ENCODE measurements around the gene PDE6C. TPM values are rescaled to one million over a fixed set of nuclear protein-coding genes. Genes with fewer than 3 reads are reported as not detected.
"Not testable (repeated sequence)": the region's sequence is repeated elsewhere in the genome, so short reads cannot be mapped to it uniquely, and the experiment has no call there.

PDE6C gene
- total RNA-seq, 5 donors from 2014 or later (not counting 1 experiment from before 2014, with no cell fraction given), result not detected

DNA sequence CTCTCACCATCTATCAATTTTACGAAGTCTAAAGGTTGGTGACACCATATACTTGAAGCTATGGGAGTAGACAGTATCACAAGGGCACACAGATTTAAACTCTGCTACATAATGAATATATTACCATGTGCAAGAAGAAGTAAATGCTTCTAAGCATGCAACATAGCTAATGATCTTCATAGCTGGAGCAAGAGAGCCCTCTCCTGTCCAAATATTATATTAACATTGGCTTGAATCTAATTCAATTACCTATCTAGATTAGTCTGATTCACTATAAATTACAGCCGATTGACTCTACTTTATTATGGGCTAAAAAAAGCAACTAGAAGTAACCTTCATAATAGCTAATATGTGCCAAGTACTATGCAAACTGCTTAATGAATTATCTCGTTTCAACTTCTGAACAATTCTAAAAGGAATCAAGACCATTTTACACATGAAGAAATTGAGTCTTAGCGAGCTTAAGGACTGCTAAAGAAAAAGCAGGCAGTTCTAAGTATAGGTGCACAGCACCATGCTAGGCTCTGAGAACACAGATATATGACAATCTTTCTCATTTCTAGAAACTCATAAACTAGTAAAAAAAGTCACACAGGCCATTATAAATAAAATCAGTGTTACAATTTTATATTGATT is 68.2 kb downstream of the PDE6C start:
- Mint-ChIP-seq H3K9me3 (no peaks in the 10 kb centered on the region), H3K27me3 (no peaks in the 10 kb centered on the region), H3K4me3 (no peak overlapping the region), H3K36me3 (peaks cover 25% of the 10 kb centered on the region), H3K4me1 (no peaks in the 10 kb centered on the region), H3K27ac (no peak overlapping the region)
- peak in 1 of 35 experiments; percentile 13 for DNase-seq
- ChIA-PET CTCF (interaction anchor here in 1 of 2 donors (0.5 kb wide), 1 partner anchor 9 kb away, joined by 5 read pairs; no protein-coding TSS in a partner anchor), POLR2A (interaction anchor here in 1 of 2 donors (0.5 kb wide), 1 partner anchor 24 kb away, joined by 3 read pairs; no protein-coding TSS in a partner anchor)
- Histone ChIP-seq H3K27ac (ENCODE audit: low read length) (no peak overlapping the region), H3K36me3 (ENCODE audit: control insufficient read depth in 2 of 2, extremely low read depth in 1 of 2, insufficient read depth in 1 of 2, low read length in 1 of 2) (peaks cover 0 to 33% of the 10 kb centered on the region in 2 donors), H3K27me3 (replicated peaks in 1 of 2; ENCODE audit: control insufficient read depth in 2 of 2, extremely low read depth in 1 of 2, insufficient read depth in 2 of 2, low read length in 1 of 2) (no peaks in the 10 kb centered on the region), H3K4me3 (ENCODE audit: control insufficient read depth in 1 of 2, extremely low read depth in 1 of 2, low read length in 1 of 2) (no peak overlapping the region), H3K4me1 (ENCODE audit: control insufficient read depth in 1 of 2, extremely low read depth in 1 of 2, insufficient read depth in 2 of 2, low read length in 2 of 2) (no peaks in the 10 kb centered on the region), H3K9me3 (no peaks in the 10 kb centered on the region)
- no peak for ATAC-seq (replicated peaks in 1 of 4)
- WGBS (ENCODE audit: insufficient coverage), result no CpG with 5 or more reads among the region's 4 CpGs

DNA sequence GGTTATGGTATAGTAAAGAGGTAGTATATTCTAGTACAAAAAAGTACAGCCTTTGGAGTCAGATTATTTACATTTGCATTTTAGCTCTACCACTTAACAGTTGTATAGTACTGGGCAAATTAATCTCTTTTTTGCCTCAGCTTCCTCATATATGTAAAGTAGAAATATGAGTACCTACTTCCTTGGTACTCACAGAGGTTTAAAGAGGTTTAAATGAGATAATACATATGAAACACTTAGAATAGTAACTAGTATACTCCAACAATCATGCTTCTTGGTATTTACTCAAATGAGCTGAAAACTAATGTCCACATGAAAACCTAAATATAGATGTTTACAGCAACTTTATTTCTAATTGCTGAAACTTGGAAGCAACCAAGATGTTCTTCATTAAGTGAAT is 75.4 kb downstream of the PDE6C start:
- Mint-ChIP-seq H3K4me3 (no peak overlapping the region), H3K9me3 (no peaks in the 10 kb centered on the region), H3K4me1 (peaks cover 0 to 1% (median 0%) of the 10 kb centered on the region in 3 donors), H3K27ac (no peak overlapping the region), H3K36me3 (peaks cover 39% of the 10 kb centered on the region), H3K27me3 (no peaks in the 10 kb centered on the region)
- no peak overlapping the region for H3K4me3 ChIP-seq (ENCODE audit: control insufficient read depth in 1 of 2, extremely low read depth in 1 of 2, low read length in 1 of 2)
- DNase-seq, result no peak
- H3K27ac ChIP-seq (ENCODE audit: low read length), result no peak overlapping the region
- no peak for ATAC-seq (replicated peaks in 1 of 4)
- H3K4me1 ChIP-seq (ENCODE audit: control insufficient read depth in 1 of 2, extremely low read depth in 1 of 2, insufficient read depth in 2 of 2, low read length in 2 of 2), result no peaks in the 10 kb centered on the region
- H3K36me3 ChIP-seq (ENCODE audit: control insufficient read depth in 2 of 2, extremely low read depth in 1 of 2, insufficient read depth in 1 of 2, low read length in 1 of 2), result peaks cover 0 to 29% of the 10 kb centered on the region in 2 donors
- no peaks in the 10 kb centered on the region for H3K9me3 ChIP-seq
- no peaks in the 10 kb centered on the region for H3K27me3 ChIP-seq (replicated peaks in 1 of 2; ENCODE audit: control insufficient read depth in 2 of 2, extremely low read depth in 1 of 2, insufficient read depth in 2 of 2, low read length in 1 of 2)
- POLR2A ChIA-PET, result no interaction called here
- CTCF ChIA-PET, result no interaction called here

DNA sequence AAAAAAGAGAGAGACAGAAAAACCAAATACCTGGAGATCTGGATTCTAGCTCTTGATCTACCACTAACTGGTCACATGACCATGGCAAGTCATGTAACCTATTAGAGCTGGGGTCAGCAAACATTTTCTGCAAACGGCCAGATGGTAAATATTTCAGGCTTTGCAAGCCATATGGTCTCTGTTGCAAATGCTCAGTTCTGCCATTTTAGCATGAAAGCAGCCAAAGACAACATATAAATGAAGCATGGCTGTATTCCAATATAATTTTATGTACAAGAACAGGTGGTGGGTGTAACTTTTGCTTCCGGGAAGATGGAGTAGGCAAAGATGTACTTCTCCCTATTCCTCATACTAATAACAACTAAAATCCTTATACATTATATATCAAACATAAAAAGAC is 83.4 kb downstream of the PDE6C start:
- CTCF ChIA-PET, result no interaction called here
- no peak for ATAC-seq (replicated peaks in 1 of 4)

DNA sequence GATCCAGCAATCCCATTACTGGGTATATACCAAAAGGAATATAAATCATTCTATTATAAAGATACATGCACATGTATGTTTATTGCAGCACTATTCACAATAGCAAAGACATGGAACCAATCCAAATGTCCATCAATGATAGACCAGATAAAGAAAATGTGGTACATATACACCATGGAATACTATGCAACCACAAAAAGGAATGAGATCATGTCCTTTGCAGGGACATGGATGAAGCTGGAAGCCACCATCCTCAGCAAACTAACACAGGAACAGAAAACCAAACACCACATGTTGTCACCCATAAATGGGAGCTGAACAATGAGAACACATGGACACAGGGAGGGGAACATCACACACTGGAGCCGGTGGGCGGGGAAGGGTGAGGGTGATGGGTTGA is 84.2 kb downstream of the PDE6C start:
- WGBS (ENCODE audit: insufficient coverage), result no CpG with 5 or more reads among the region's 2 CpGs
- H3K27ac Mint-ChIP-seq; H3K27me3 ChIP-seq (replicated peaks in 1 of 2; ENCODE audit: control insufficient read depth in 2 of 2, extremely low read depth in 1 of 2, insufficient read depth in 2 of 2, low read length in 1 of 2); ATAC-seq (replicated peaks in 1 of 4); H3K4me3 Mint-ChIP-seq; DNase-seq; H3K9me3 Mint-ChIP-seq; H3K9me3 ChIP-seq; H3K27ac ChIP-seq (ENCODE audit: low read length); H3K27me3 Mint-ChIP-seq; CTCF ChIA-PET; POLR2A ChIA-PET; H3K4me3 ChIP-seq (ENCODE audit: control insufficient read depth in 1 of 2, extremely low read depth in 1 of 2, low read length in 1 of 2); H3K4me1 ChIP-seq (ENCODE audit: control insufficient read depth in 1 of 2, extremely low read depth in 1 of 2, insufficient read depth in 2 of 2, low read length in 2 of 2): not testable (repeated sequence)
- H3K4me1 Mint-ChIP-seq, result peaks cover 29 to 34% (median 31%) of the 10 kb centered on the region in 3 donors
- peaks cover 3 to 36% of the 10 kb centered on the region in 2 donors for H3K36me3 ChIP-seq (ENCODE audit: control insufficient read depth in 2 of 2, extremely low read depth in 1 of 2, insufficient read depth in 1 of 2, low read length in 1 of 2)
- peaks cover 37% of the 10 kb centered on the region for H3K36me3 Mint-ChIP-seq

More for the DNA sequence above, 83.4 kb downstream of the PDE6C start:
- H3K36me3 ChIP-seq (ENCODE audit: control insufficient read depth in 2 of 2, extremely low read depth in 1 of 2, insufficient read depth in 1 of 2, low read length in 1 of 2), result peaks cover 3 to 43% of the 10 kb centered on the region in 2 donors
- H3K27ac ChIP-seq (ENCODE audit: low read length), result no peak overlapping the region
- 89% methylated on average over 1 of the region's 2 CpGs for WGBS (ENCODE audit: insufficient coverage)
- no peak for DNase-seq
- H3K4me1 Mint-ChIP-seq, result peaks cover 29 to 34% (median 31%) of the 10 kb centered on the region in 3 donors
- no peak overlapping the region for H3K4me3 ChIP-seq (ENCODE audit: control insufficient read depth in 1 of 2, extremely low read depth in 1 of 2, low read length in 1 of 2)
- no peak overlapping the region for H3K4me3 Mint-ChIP-seq
- H3K36me3 Mint-ChIP-seq, result peaks cover 40% of the 10 kb centered on the region
- no peaks in the 10 kb centered on the region for H3K9me3 Mint-ChIP-seq
- no peaks in the 10 kb centered on the region for H3K27me3 Mint-ChIP-seq
- peaks cover 1 to 2% of the 10 kb centered on the region in 2 experiments for H3K4me1 ChIP-seq (ENCODE audit: control insufficient read depth in 1 of 2, extremely low read depth in 1 of 2, insufficient read depth in 2 of 2, low read length in 2 of 2)
- no peaks in the 10 kb centered on the region for H3K27me3 ChIP-seq (replicated peaks in 1 of 2; ENCODE audit: control insufficient read depth in 2 of 2, extremely low read depth in 1 of 2, insufficient read depth in 2 of 2, low read length in 1 of 2)
- no peak overlapping the region for H3K27ac Mint-ChIP-seq
- no peaks in the 10 kb centered on the region for H3K9me3 ChIP-seq
- POLR2A ChIA-PET, result no interaction called here

DNA sequence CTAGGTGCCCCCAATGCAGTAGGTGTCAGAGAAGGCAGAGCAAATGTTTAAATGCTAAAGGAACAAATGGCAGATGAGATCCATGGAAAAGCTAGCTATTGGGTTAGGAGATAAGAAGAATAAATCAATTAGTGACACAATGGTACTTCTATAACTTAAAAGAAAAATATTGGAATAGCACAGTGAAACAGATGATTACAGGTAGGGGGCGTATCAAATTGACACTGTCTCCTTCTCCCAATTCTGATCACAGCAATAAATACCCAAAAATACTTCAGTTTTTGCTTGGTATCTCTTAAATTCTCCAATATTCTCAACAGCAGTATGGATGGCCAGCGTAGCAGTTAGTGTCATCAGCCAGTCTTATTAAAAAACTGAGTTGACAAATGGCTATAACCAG is 84.9 kb downstream of the PDE6C start:
- H3K27me3 ChIP-seq (replicated peaks in 1 of 2; ENCODE audit: control insufficient read depth in 2 of 2, extremely low read depth in 1 of 2, insufficient read depth in 2 of 2, low read length in 1 of 2), result no peaks in the 10 kb centered on the region
- no CpG with 5 or more reads among the region's 2 CpGs for WGBS (ENCODE audit: insufficient coverage)
- peaks cover 29 to 34% (median 31%) of the 10 kb centered on the region in 3 donors for H3K4me1 Mint-ChIP-seq
- H3K4me1 ChIP-seq (ENCODE audit: control insufficient read depth in 1 of 2, extremely low read depth in 1 of 2, insufficient read depth in 2 of 2, low read length in 2 of 2), result peaks cover 8 to 10% of the 10 kb centered on the region in 2 experiments
- ChIA-PET CTCF (no interaction called here), POLR2A (no interaction called here)
- DNase-seq (no peak), ATAC-seq (replicated peaks in 1 of 4) (no peak)
- H3K4me3 Mint-ChIP-seq, result no peak overlapping the region
- H3K9me3 ChIP-seq, result no peaks in the 10 kb centered on the region
- no peak overlapping the region for H3K27ac ChIP-seq (ENCODE audit: low read length)
- no peaks in the 10 kb centered on the region for H3K27me3 Mint-ChIP-seq
- H3K9me3 Mint-ChIP-seq, result no peaks in the 10 kb centered on the region
- no peak overlapping the region for H3K27ac Mint-ChIP-seq
- peaks cover 34% of the 10 kb centered on the region for H3K36me3 Mint-ChIP-seq
- H3K4me3 ChIP-seq (ENCODE audit: control insufficient read depth in 1 of 2, extremely low read depth in 1 of 2, low read length in 1 of 2), result no peak overlapping the region
- peaks cover 3 to 35% of the 10 kb centered on the region in 2 donors for H3K36me3 ChIP-seq (ENCODE audit: control insufficient read depth in 2 of 2, extremely low read depth in 1 of 2, insufficient read depth in 1 of 2, low read length in 1 of 2)

DNA sequence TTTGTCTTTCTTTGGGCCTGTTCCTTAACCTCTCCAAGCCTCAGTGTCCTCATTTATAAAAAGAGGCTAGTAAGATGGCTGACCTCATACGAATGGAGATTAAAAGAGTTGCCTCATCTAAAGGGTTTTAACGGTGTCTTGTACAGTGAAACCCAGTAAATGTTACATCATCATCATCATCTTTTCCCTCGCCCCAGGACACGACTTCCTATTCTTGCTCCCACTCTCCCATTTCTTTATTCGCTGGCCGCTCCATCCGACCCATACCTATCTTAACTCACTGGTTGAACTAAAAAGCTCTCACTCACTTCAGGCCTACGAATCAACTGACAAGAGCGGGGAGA is 89.5 kb downstream of the PDE6C start:
- ATAC-seq (replicated peaks in 1 of 4) (peak; percentile 3 to 47 (median 18)), DNase-seq (peak in 14 of 35 experiments; percentile 0 to 38 (median 8))
- no peak overlapping the region for H3K4me3 Mint-ChIP-seq
- peaks cover 21 to 27% (median 24%) of the 10 kb centered on the region in 3 donors for H3K4me1 Mint-ChIP-seq
- no peaks in the 10 kb centered on the region for H3K27me3 Mint-ChIP-seq
- peaks cover 0 to 9% of the 10 kb centered on the region in 2 donors for H3K36me3 ChIP-seq (ENCODE audit: control insufficient read depth in 2 of 2, extremely low read depth in 1 of 2, insufficient read depth in 1 of 2, low read length in 1 of 2)
- peak overlapping the region; percentile 54 for H3K27ac ChIP-seq (ENCODE audit: low read length)
- ChIA-PET CTCF (interaction anchor here (0.6 to 1.7 kb wide), 8 partner anchors 18 to 1411 kb away, joined by 3 to 5 read pairs (median 3); partner anchors contain the start of genes CPEB3 (in 1 of the 2) and MARCHF5 (in 1 of the 2)), POLR2A (interaction anchor here (0.6 to 1.0 kb wide), 5 partner anchors 17 to 664 kb away, joined by 3 to 5 read pairs (median 3); no protein-coding TSS in a partner anchor)
- WGBS (ENCODE audit: insufficient coverage), result 0% methylated on average over 5 of the region's 9 CpGs
- H3K9me3 Mint-ChIP-seq, result no peaks in the 10 kb centered on the region
- H3K27ac Mint-ChIP-seq, result no peak overlapping the region
- peaks cover 13% of the 10 kb centered on the region for H3K36me3 Mint-ChIP-seq
- H3K27me3 ChIP-seq (replicated peaks in 1 of 2; ENCODE audit: control insufficient read depth in 2 of 2, extremely low read depth in 1 of 2, insufficient read depth in 2 of 2, low read length in 1 of 2), result no peaks in the 10 kb centered on the region
- H3K4me3 ChIP-seq (ENCODE audit: control insufficient read depth in 1 of 2, extremely low read depth in 1 of 2, low read length in 1 of 2), result peak overlapping the region; percentile 89 to 98
- H3K9me3 ChIP-seq, result no peaks in the 10 kb centered on the region
- peaks cover 11 to 20% of the 10 kb centered on the region in 2 experiments for H3K4me1 ChIP-seq (ENCODE audit: control insufficient read depth in 1 of 2, extremely low read depth in 1 of 2, insufficient read depth in 2 of 2, low read length in 2 of 2)
